HG02884 (cell line): Measurements from ENCODE around the gene EPHB1.
A peak's percentile ranks its signal among the peaks of the same experiment; 100 is the strongest.
"Not testable (repeated sequence)": the region's sequence is repeated elsewhere in the genome, so short reads cannot be mapped to it uniquely, and the experiment has no call there.

Source experiments
- ATAC-seq: cut with Tn5 transposase; IDR thresholded peaks from one replicate; pipeline ENCODE4 v1.9.1; 2021; ENCODE audit warnings: mild to moderate bottlenecking, moderate library complexity; ENCODE audit not compliant: unreplicated experiment

EPHB1 gene

GRCh38 chr3:134937256-134938028, 142.4 kb downstream of the EPHB1 start:
- no peak for ATAC-seq

- ATAC-seq = no peak
These were observed 143.0 kb downstream of the EPHB1 start for GRCh38 chr3:134938029-134938525.

- ATAC-seq = no peak
These were observed 144.9 kb downstream of the EPHB1 start for GRCh38 chr3:134939978-134940377.

- ATAC-seq = no peak
These were observed 146.8 kb downstream of the EPHB1 start for GRCh38 chr3:134941820-134942219.

- no peak for ATAC-seq
These were observed 149.4 kb downstream of the EPHB1 start for GRCh38 chr3:134944429-134944828.

GRCh38 chr3:134949150-134949549, 154.1 kb downstream of the EPHB1 start:
- no peak for ATAC-seq

- ATAC-seq = no peak
These were observed 157.3 kb downstream of the EPHB1 start for GRCh38 chr3:134952371-134952770.

- ATAC-seq = no peak
These were observed 160.8 kb downstream of the EPHB1 start for GRCh38 chr3:134955874-134956273.

GRCh38 chr3:134956395-134956794, 161.3 kb downstream of the EPHB1 start:
- ATAC-seq = peak; percentile 72

- no peak for ATAC-seq
These were observed 161.8 kb downstream of the EPHB1 start for GRCh38 chr3:134956844-134957243.

GRCh38 chr3:134959516-134959915, 164.5 kb downstream of the EPHB1 start:
- ATAC-seq = no peak

GRCh38 chr3:134964226-134964625, 169.2 kb downstream of the EPHB1 start:
- no peak for ATAC-seq

- ATAC-seq = no peak
These were observed 170.9 kb downstream of the EPHB1 start for GRCh38 chr3:134965865-134966481.

- ATAC-seq = no peak
These were observed 175.8 kb downstream of the EPHB1 start for GRCh38 chr3:134970895-134971294.

- no peak for ATAC-seq
These were observed 176.2 kb downstream of the EPHB1 start for GRCh38 chr3:134971306-134971705.

GRCh38 chr3:134971907-134972306, 176.8 kb downstream of the EPHB1 start:
- ATAC-seq = not testable (repeated sequence)

GRCh38 chr3:134972836-134973455, 177.9 kb downstream of the EPHB1 start:
- no peak for ATAC-seq

- ATAC-seq = no peak
These were observed 179.6 kb downstream of the EPHB1 start for GRCh38 chr3:134974624-134975023.

GRCh38 chr3:134976948-134977347, 181.9 kb downstream of the EPHB1 start:
- no peak for ATAC-seq

GRCh38 chr3:134978658-134979057, 183.6 kb downstream of the EPHB1 start:
- ATAC-seq = no peak

GRCh38 chr3:134985864-134986715, 191.0 kb downstream of the EPHB1 start:
- no peak for ATAC-seq
